Measurements from ENCODE around the gene MRTFB. TPM values are rescaled to one million over a fixed set of nuclear protein-coding genes. Genes with fewer than 3 reads are reported as not detected.
A peak's percentile ranks its signal among the peaks of the same experiment; 100 is the strongest.

The MRTFB gene
- total and polyA plus RNA-seq, 2 of the 13 experiments (the other 11 are each of a cell fraction or from before 2014, with no cell fraction given) = 11.4 to 14.0 TPM

- no peak for TF ChIP-seq ZBTB25 (CRISPR knock-in tag; IDR thresholded peaks at IDR 0.05)
- no peak for TF ChIP-seq ZNF768 (CRISPR knock-in tag; IDR thresholded peaks at IDR 0.05)
- no peak for TF ChIP-seq NONO (IDR thresholded peaks at IDR 0.05)
- no peak for TF ChIP-seq NONO (CRISPR knock-in tag; conservative IDR thresholded peaks at IDR 0.05)
- TF ChIP-seq HMG20B (CRISPR knock-in tag; conservative IDR thresholded peaks at IDR 0.05) = no peak
- no peak for TF ChIP-seq RFXAP (CRISPR knock-in tag; IDR thresholded peaks at IDR 0.05; ENCODE audit: borderline replicate concordance)
- peak; percentile 16; the same call in 1 of the 2 replicates for TF ChIP-seq ETV5 (CRISPR knock-in tag; IDR thresholded peaks at IDR 0.05; ENCODE audit: borderline replicate concordance)
- no peak for TF ChIP-seq DNMT3B (CRISPR knock-in tag; conservative IDR thresholded peaks at IDR 0.05)
- TF ChIP-seq GABPB1 (CRISPR knock-in tag; IDR thresholded peaks at IDR 0.05) = no peak
- TF ChIP-seq ATRX (CRISPR knock-in tag; IDR thresholded peaks at IDR 0.05; ENCODE audit: borderline replicate concordance) = no peak
- no peak for TF ChIP-seq NPAS2 (CRISPR knock-in tag; IDR thresholded peaks at IDR 0.05; ENCODE audit: borderline replicate concordance)
- peak; percentile 75; the same call in 1 of the 2 replicates for TF ChIP-seq HOMEZ (CRISPR knock-in tag; IDR thresholded peaks at IDR 0.05; ENCODE audit: low read depth)
- TF ChIP-seq TCF7 (IDR thresholded peaks at IDR 0.05; ENCODE audit: low read depth) = peak; percentile 38; the same call in 1 of the 2 replicates
- TF ChIP-seq SMYD3 (CRISPR knock-in tag; IDR thresholded peaks at IDR 0.05) = no peak
- no peak for TF ChIP-seq ATAD3A (CRISPR knock-in tag; IDR thresholded peaks at IDR 0.05)
- TF ChIP-seq THYN1 (CRISPR knock-in tag; IDR thresholded peaks at IDR 0.05; ENCODE audit: borderline replicate concordance, low read depth) = no peak
- no peak for TF ChIP-seq ZNF879 (CRISPR knock-in tag; IDR thresholded peaks at IDR 0.05)
- no peak for TF ChIP-seq SNAI1 (CRISPR knock-in tag; IDR thresholded peaks at IDR 0.05; ENCODE audit: borderline replicate concordance)
- TF ChIP-seq ZNF709 (CRISPR knock-in tag; IDR thresholded peaks at IDR 0.05) = no peak
- no peak for TF ChIP-seq ZNF24 (IDR thresholded peaks at IDR 0.05)
- TF ChIP-seq, protein P1, sequence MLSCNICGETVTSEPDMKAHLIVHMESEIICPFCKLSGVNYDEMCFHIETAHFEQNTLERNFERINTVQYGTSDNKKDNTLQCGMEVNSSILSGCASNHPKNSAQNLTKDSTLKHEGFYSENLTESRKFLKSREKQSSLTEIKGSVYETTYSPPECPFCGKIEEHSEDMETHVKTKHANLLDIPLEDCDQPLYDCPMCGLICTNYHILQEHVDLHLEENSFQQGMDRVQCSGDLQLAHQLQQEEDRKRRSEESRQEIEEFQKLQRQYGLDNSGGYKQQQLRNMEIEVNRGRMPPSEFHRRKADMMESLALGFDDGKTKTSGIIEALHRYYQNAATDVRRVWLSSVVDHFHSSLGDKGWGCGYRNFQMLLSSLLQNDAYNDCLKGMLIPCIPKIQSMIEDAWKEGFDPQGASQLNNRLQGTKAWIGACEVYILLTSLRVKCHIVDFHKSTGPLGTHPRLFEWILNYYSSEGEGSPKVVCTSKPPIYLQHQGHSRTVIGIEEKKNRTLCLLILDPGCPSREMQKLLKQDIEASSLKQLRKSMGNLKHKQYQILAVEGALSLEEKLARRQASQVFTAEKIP (CRISPR knock-in tag; IDR thresholded peaks at IDR 0.05; ENCODE audit: borderline replicate concordance) = no peak
- TF ChIP-seq ZNF484 (CRISPR knock-in tag; IDR thresholded peaks at IDR 0.05; ENCODE audit: borderline replicate concordance, low read depth) = no peak
- 0 out of 2 replicates have a peak, but pooled peaks have one; percentile 8 for TF ChIP-seq STAG1 (CRISPR knock-in tag; IDR thresholded peaks at IDR 0.05)
These were observed 40.8 kb downstream of the MRTFB start (continued) for GRCh38 chr16:14111713-14112538.

Measured in HepG2 (cell line).